K562 (cell line): Measurements from ENCODE around the gene IL23A. TPM values are rescaled to one million over a fixed set of nuclear protein-coding genes. Genes with fewer than 3 reads are reported as not detected.

Source experiments
- BCOR ChIP-seq: fragments of 450-650 bp; IDR thresholded peaks from 2 replicates; pipeline ENCODE4 v1.6.1; 2016
- CREB3L1 ChIP-seq: fragments of 450-650 bp; IDR thresholded peaks from 2 replicates; pipeline ENCODE4 v1.6.1; 2014; ENCODE audit warnings: low read depth, mild to moderate bottlenecking, moderate library complexity, borderline replicate concordance
- HNRNPLL ChIP-seq: fragments of 200-400 bp; formaldehyde crosslinking; IDR thresholded peaks from 2 replicates; pipeline ENCODE4 v1.6.1; 2017; ENCODE audit warnings: low read length, low read depth, mild to moderate bottlenecking; ENCODE audit not compliant: poor library complexity, severe bottlenecking
- KDM2B ChIP-seq: fragments of 250-450 bp; sonication (Bioruptor Pico); IDR thresholded peaks from 2 replicates; pipeline ENCODE4 v1.8.0; 2021; ENCODE audit warnings: mild to moderate bottlenecking, moderate library complexity
- KHSRP ChIP-seq: fragments of 450-650 bp; IDR thresholded peaks from 2 replicates; pipeline ENCODE4 v1.6.1; 2017
- KLF6 ChIP-seq: fragments of 250-450 bp; sonication (Bioruptor Pico); IDR thresholded peaks from 2 replicates; pipeline ENCODE4 v1.4.0; 2020; ENCODE audit warnings: mild to moderate bottlenecking, moderate library complexity, borderline replicate concordance
- MAFG ChIP-seq: fragments of 450-650 bp; conservative IDR thresholded peaks from 2 replicates; pipeline ENCODE4 v1.6.1; 2016; ENCODE audit warnings: missing genetic modification characterization, missing compliant biosample characterization
- RBM14 ChIP-seq: fragments of 200-400 bp; formaldehyde crosslinking; IDR thresholded peaks from 2 replicates; pipeline ENCODE4 v1.6.1; 2018; ENCODE audit warnings: low read depth, mild to moderate bottlenecking, low read length, moderate library complexity, borderline replicate concordance; ENCODE audit not compliant: insufficient read depth
- ZKSCAN8 ChIP-seq: fragments of 200-800 bp; sonication (Bioruptor generic); IDR thresholded peaks from 2 replicates; pipeline ENCODE4 v1.6.1; 2016; ENCODE audit warnings: missing genetic modification characterization, missing compliant biosample characterization
- ZNF589 ChIP-seq: fragments of 200-800 bp; sonication (Bioruptor generic); IDR thresholded peaks from 2 replicates; pipeline ENCODE4 v1.6.1; 2016; ENCODE audit warnings: low read depth, missing genetic modification characterization, missing compliant biosample characterization
- ZNF717 ChIP-seq: fragments of 250-450 bp; sonication (Bioruptor Pico); IDR thresholded peaks from 2 replicates; pipeline ENCODE4 v1.5.0; 2021
- ZNF740 ChIP-seq, 3 experiments: fragments of 200-800 bp in 1 of 3; sonication (Bioruptor generic) in 1 of 3; sonication (generic) in 1 of 3; formaldehyde crosslinking in 1 of 3; IDR thresholded peaks; 2 replicates each; pipeline versions ENCODE4 v1.6.1 to v1.8.0; 2016 to 2022; ENCODE audit warnings: mild to moderate bottlenecking in 2 of 3, missing compliant biosample characterization in 2 of 3, missing genetic modification characterization in 2 of 3, missing genetic modification reagents in 1 of 3
- polyA plus RNA-seq, 8 experiments: library from polyadenylated mRNA; depleted of rRNA in 4 of 8; stranded (reverse) in 5 of 8; unstranded in 3 of 8; fragments of >200 nt; fragmentation: Nextera tagmentation in 2 of 8; fragmentation: Illumina TruSeq in 1 of 8; extraction: Ambion mirVana in 2 of 8; extraction: Trizol in 1 of 8; gene quantifications; 2 replicates each; pipeline versions ENCODE4 v1.2.1 to v1.2.3, GENCODE V29; 2011 to 2014; ENCODE audit warnings: inconsistent platforms in 1 of 8, missing spikeins in 1 of 8
- total RNA-seq, 7 experiments: library from RNA; depleted of rRNA in 6 of 7; stranded (reverse); fragments of >200 nt in 6 of 7; fragmentation: Illumina TruSeq in 2 of 7; extraction: Trizol in 2 of 7; gene quantifications; 2 replicates each; pipeline versions ENCODE4 v1.2.1 to v1.2.3, GENCODE V29; 2011 to 2021; ENCODE audit warnings: low replicate concordance in 1 of 7
- TF ChIP-seq, protein P1 (sequence below): fragments of 450-650 bp; formaldehyde crosslinking; IDR thresholded peaks from 2 replicates; pipeline ENCODE4 v1.4.0; 2022; ENCODE audit warnings: missing genetic modification characterization
- TF ChIP-seq, protein P2 (sequence below): IDR thresholded peaks from 2 replicates; pipeline ENCODE4 v1.6.1; 2011; ENCODE audit warnings: borderline replicate concordance, low read depth, mild to moderate bottlenecking, moderate library complexity, low read length; ENCODE audit not compliant: insufficient read depth, poor library complexity, severe bottlenecking
- TF ChIP-seq, protein P3 (sequence below): fragments of 450-650 bp; conservative IDR thresholded peaks from 2 replicates; pipeline ENCODE4 v1.6.1; 2016; ENCODE audit warnings: missing genetic modification characterization, low read depth, mild to moderate bottlenecking, control low read depth, missing compliant biosample characterization
- TF ChIP-seq, protein P4 (sequence below): fragments of 450-650 bp; IDR thresholded peaks from 2 replicates; pipeline ENCODE4 v1.7.1; 2018; ENCODE audit warnings: mild to moderate bottlenecking, low read depth; ENCODE audit not compliant: partially characterized antibody

IL23A gene
- total and polyA plus RNA-seq, 9 of the 15 experiments (the other 6 are each of a cell fraction or from before 2014, with no cell fraction given) = 4.4 to 37.2 (median 9.6) TPM

DNA sequence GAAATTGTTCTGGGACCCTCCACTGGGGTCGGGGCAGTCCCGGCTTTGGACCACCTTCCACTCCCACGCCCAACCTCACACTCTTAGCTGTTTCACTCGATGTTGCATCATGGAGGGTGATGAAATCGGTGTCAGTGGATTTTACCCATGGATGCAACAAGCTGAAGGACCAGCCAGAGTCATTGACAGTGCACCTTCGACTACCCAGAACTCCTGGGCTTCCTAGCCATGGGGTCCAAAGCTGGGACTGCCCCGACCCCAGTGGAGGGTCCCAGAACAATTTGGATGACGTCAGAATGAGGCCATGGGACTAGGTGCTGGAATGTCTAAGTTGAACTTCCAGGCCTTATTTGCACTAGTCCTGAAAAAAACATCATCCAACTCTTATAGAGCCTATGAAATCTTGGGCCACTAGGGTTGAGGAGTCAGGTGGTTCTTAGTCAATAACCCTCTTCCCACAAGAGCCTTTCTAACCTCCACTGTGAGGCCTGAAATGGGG lies 882 bp upstream of the IL23A start (continued):
- TF ChIP-seq, protein P1, sequence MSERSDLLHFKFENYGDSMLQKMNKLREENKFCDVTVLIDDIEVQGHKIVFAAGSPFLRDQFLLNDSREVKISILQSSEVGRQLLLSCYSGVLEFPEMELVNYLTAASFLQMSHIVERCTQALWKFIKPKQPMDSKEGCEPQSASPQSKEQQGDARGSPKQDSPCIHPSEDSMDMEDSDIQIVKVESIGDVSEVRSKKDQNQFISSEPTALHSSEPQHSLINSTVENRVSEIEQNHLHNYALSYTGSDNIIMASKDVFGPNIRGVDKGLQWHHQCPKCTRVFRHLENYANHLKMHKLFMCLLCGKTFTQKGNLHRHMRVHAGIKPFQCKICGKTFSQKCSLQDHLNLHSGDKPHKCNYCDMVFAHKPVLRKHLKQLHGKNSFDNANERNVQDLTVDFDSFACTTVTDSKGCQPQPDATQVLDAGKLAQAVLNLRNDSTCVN (CRISPR knock-in tag) = 0 out of 2 replicates have a peak, but pooled peaks have one; percentile 33
- TF ChIP-seq RBM14 (no peak), ZNF589 (CRISPR knock-in tag) (peak; percentile 90), KLF6 (CRISPR knock-in tag) (peak; percentile 78; the same call in 1 of the 2 replicates), BCOR (no peak), CREB3L1 (no peak), KDM2B (no peak), ZNF717 (CRISPR knock-in tag) (no peak), KHSRP (no peak), MAFG (tag) (no peak), ZKSCAN8 (CRISPR knock-in tag) (0 out of 2 replicates have a peak, but pooled peaks have one; percentile 3), HNRNPLL (no peak), ZNF740 (CRISPR knock-in tag; IDR thresholded peaks at IDR 0.05) (no peak), ZNF740 (tag; IDR thresholded peaks at IDR 0.05) (no peak)
- TF ChIP-seq, protein P2, sequence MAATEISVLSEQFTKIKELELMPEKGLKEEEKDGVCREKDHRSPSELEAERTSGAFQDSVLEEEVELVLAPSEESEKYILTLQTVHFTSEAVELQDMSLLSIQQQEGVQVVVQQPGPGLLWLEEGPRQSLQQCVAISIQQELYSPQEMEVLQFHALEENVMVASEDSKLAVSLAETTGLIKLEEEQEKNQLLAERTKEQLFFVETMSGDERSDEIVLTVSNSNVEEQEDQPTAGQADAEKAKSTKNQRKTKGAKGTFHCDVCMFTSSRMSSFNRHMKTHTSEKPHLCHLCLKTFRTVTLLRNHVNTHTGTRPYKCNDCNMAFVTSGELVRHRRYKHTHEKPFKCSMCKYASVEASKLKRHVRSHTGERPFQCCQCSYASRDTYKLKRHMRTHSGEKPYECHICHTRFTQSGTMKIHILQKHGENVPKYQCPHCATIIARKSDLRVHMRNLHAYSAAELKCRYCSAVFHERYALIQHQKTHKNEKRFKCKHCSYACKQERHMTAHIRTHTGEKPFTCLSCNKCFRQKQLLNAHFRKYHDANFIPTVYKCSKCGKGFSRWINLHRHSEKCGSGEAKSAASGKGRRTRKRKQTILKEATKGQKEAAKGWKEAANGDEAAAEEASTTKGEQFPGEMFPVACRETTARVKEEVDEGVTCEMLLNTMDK = no peak
- TF ChIP-seq, protein P3, sequence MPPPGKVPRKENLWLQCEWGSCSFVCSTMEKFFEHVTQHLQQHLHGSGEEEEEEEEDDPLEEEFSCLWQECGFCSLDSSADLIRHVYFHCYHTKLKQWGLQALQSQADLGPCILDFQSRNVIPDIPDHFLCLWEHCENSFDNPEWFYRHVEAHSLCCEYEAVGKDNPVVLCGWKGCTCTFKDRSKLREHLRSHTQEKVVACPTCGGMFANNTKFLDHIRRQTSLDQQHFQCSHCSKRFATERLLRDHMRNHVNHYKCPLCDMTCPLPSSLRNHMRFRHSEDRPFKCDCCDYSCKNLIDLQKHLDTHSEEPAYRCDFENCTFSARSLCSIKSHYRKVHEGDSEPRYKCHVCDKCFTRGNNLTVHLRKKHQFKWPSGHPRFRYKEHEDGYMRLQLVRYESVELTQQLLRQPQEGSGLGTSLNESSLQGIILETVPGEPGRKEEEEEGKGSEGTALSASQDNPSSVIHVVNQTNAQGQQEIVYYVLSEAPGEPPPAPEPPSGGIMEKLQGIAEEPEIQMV (tag) = 0 out of 2 replicates have a peak, but pooled peaks have one; percentile 48
- TF ChIP-seq, protein P4, sequence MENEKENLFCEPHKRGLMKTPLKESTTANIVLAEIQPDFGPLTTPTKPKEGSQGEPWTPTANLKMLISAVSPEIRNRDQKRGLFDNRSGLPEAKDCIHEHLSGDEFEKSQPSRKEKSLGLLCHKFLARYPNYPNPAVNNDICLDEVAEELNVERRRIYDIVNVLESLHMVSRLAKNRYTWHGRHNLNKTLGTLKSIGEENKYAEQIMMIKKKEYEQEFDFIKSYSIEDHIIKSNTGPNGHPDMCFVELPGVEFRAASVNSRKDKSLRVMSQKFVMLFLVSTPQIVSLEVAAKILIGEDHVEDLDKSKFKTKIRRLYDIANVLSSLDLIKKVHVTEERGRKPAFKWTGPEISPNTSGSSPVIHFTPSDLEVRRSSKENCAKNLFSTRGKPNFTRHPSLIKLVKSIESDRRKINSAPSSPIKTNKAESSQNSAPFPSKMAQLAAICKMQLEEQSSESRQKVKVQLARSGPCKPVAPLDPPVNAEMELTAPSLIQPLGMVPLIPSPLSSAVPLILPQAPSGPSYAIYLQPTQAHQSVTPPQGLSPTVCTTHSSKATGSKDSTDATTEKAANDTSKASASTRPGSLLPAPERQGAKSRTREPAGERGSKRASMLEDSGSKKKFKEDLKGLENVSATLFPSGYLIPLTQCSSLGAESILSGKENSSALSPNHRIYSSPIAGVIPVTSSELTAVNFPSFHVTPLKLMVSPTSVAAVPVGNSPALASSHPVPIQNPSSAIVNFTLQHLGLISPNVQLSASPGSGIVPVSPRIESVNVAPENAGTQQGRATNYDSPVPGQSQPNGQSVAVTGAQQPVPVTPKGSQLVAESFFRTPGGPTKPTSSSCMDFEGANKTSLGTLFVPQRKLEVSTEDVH = no peak
